Caco-2 (cell line): Measurements from ENCODE around the gene SLC1A2. TPM values are rescaled to one million over a fixed set of nuclear protein-coding genes. Genes with fewer than 3 reads are reported as not detected.

Source experiments
- BruUV-seq: library from RNA; stranded (reverse); fragments of 400-500 nt; replicated peaks from 2 replicates; lab custom pipeline; 2021; lab: Mats Ljungman, UMichigan
- CTCF ChIA-PET: fragments of 300-600 bp; sonication (Branson Sonifier 250); formaldehyde crosslinking; loops from one replicate; lab custom pipeline; 2022; ENCODE audit warnings: antibody characterized with exemption; lab: Charles Lee
- POLR2A ChIA-PET: fragments of 300-600 bp; sonication (Branson Sonifier 250); formaldehyde crosslinking; loops from one replicate; lab custom pipeline; 2022; ENCODE audit warnings: antibody characterized with exemption; lab: Charles Lee
- DNase-seq, 2 experiments: peaks; one replicate each; pipeline versions ENCODE4 v3.0.0 to v3.0.0-alpha.2; 2020 to 2022
- H3K27me3 ChIP-seq: replicated peaks from 2 replicates; pipeline ENCODE4 v1.6.0; 2011; ENCODE audit warnings: low read length; ENCODE audit not compliant: control insufficient read depth, insufficient read depth
- H3K36me3 ChIP-seq: 2 replicates; pipeline ENCODE4 v1.5.1; 2011; ENCODE audit warnings: low read length; ENCODE audit not compliant: control insufficient read depth, insufficient read depth
- H3K4me1 ChIP-seq: fragments of 250-450 bp; sonication (Bioruptor Pico); 2 replicates; pipeline ENCODE4 v1.5.1; 2020; ENCODE audit warnings: mild to moderate bottlenecking
- H3K4me3 ChIP-seq: 2 replicates; pipeline ENCODE4 v1.5.1; 2011; ENCODE audit warnings: low read depth, mild to moderate bottlenecking, control low read depth, low read length
- H3K9me3 ChIP-seq: fragments of 250-450 bp; sonication (Bioruptor Pico); 2 replicates; pipeline ENCODE4 v1.5.1; 2020; ENCODE audit warnings: mild to moderate bottlenecking, moderate library complexity
- H3K27ac Mint-ChIP-seq: one replicate; pipeline ENCODE4 v1.8.0; 2022; ENCODE audit warnings: mixed read lengths; ENCODE audit not compliant: unreplicated experiment
- H3K27me3 Mint-ChIP-seq: one replicate; pipeline ENCODE4 v1.8.0; 2022; ENCODE audit warnings: mixed read lengths; ENCODE audit not compliant: insufficient read depth, unreplicated experiment
- H3K36me3 Mint-ChIP-seq: one replicate; pipeline ENCODE4 v1.8.0; 2022; ENCODE audit warnings: mild to moderate bottlenecking, mixed read lengths; ENCODE audit not compliant: insufficient read depth, unreplicated experiment
- H3K4me1 Mint-ChIP-seq: one replicate; pipeline ENCODE4 v1.8.0; 2022; ENCODE audit warnings: low read depth, mixed read lengths; ENCODE audit not compliant: unreplicated experiment
- H3K4me3 Mint-ChIP-seq: one replicate; pipeline ENCODE4 v1.8.0; 2022; ENCODE audit warnings: mild to moderate bottlenecking, moderate library complexity, mixed read lengths; ENCODE audit not compliant: unreplicated experiment
- H3K9me3 Mint-ChIP-seq: one replicate; pipeline ENCODE4 v1.8.0; 2022; ENCODE audit warnings: mixed read lengths; ENCODE audit not compliant: unreplicated experiment
- CTCF ChIP-seq, 2 experiments: fragments of 200-600 bp in 1 of 2; IDR thresholded peaks; 1 replicate in 1 of 2; 2 replicates in 1 of 2; pipeline versions ENCODE4 v1.5.1 to v1.8.0; 2011 to 2022; ENCODE audit warnings: antibody characterized with exemption in 1 of 2, control low read depth in 1 of 2, inconsistent platforms in 1 of 2, low read depth in 1 of 2, low read length in 1 of 2, mild to moderate bottlenecking in 1 of 2, moderate library complexity in 1 of 2; ENCODE audit not compliant: insufficient read depth in 1 of 2, severe bottlenecking in 1 of 2, unreplicated experiment in 1 of 2
- intact Hi-C: fragments of 100-400 bp; cut with micrococcal nuclease; formaldehyde crosslinking; loops from one replicate; pipeline ENCODE4 v1.10.0; 2022; ENCODE audit not compliant: unreplicated experiment
- total RNA-seq: library from RNA; stranded (reverse); gene quantifications from 2 replicates; pipeline ENCODE4 v1.2.3, GENCODE V29; 2022

The SLC1A2 gene
- total RNA-seq, 1 experiment from 2014 or later, result 2.0 TPM

GRCh38 chr11:35253237-35253636 lies 166.1 kb downstream of the SLC1A2 start:
- TF ChIP-seq CTCF (IDR thresholded peaks at IDR 0.05; ENCODE audit: insufficient read depth in 1 of 2, low read depth in 1 of 2, low read length in 1 of 2, severe bottlenecking in 1 of 2, unreplicated experiment in 1 of 2), result no peak
- Histone ChIP-seq H3K27me3 (no peaks in the 10 kb centered on the region), H3K9me3 (no peaks in the 10 kb centered on the region), H3K36me3 (no peaks in the 10 kb centered on the region), H3K4me1 (no peaks in the 10 kb centered on the region), H3K4me3 (no peak overlapping the region)
- no peak overlapping the region for H3K27ac Mint-ChIP-seq
- H3K36me3 Mint-ChIP-seq, result no peaks in the 10 kb centered on the region
- no peak overlapping the region for H3K4me3 Mint-ChIP-seq
- ChIA-PET POLR2A (no interaction called here), CTCF (no interaction called here)
- H3K9me3 Mint-ChIP-seq, result no peaks in the 10 kb centered on the region
- H3K27me3 Mint-ChIP-seq, result peaks cover 3% of the 10 kb centered on the region
- no peaks in the 10 kb centered on the region for H3K4me1 Mint-ChIP-seq
- BruUV-seq, result no TSS peak
- intact Hi-C loops, result loop anchor here (5.0 kb wide), 1 partner anchor 159 kb away; no protein-coding TSS in a partner anchor
- DNase-seq, result no peak

GRCh38 chr11:35250621-35251020 lies 168.7 kb downstream of the SLC1A2 start:
- no peak for DNase-seq
- Histone ChIP-seq H3K27me3 (no peaks in the 10 kb centered on the region), H3K36me3 (no peaks in the 10 kb centered on the region), H3K4me3 (no peak overlapping the region), H3K9me3 (no peaks in the 10 kb centered on the region), H3K4me1 (no peaks in the 10 kb centered on the region)
- no TSS peak for BruUV-seq
- Mint-ChIP-seq H3K27me3 (peaks cover 3% of the 10 kb centered on the region), H3K27ac (no peak overlapping the region), H3K4me3 (no peak overlapping the region), H3K4me1 (no peaks in the 10 kb centered on the region), H3K36me3 (no peaks in the 10 kb centered on the region), H3K9me3 (no peaks in the 10 kb centered on the region)
- ChIA-PET CTCF (no interaction called here), POLR2A (no interaction called here)
- intact Hi-C loops, result loop anchor here (5.0 kb wide), 1 partner anchor 162 kb away; no protein-coding TSS in a partner anchor
- TF ChIP-seq CTCF (IDR thresholded peaks at IDR 0.05; ENCODE audit: insufficient read depth in 1 of 2, low read depth in 1 of 2, low read length in 1 of 2, severe bottlenecking in 1 of 2, unreplicated experiment in 1 of 2), result no peak

GRCh38 chr11:35250192-35250591 lies 169.2 kb downstream of the SLC1A2 start:
- POLR2A ChIA-PET, result no interaction called here
- Histone ChIP-seq H3K4me3 (no peak overlapping the region), H3K9me3 (no peaks in the 10 kb centered on the region), H3K27me3 (no peaks in the 10 kb centered on the region), H3K4me1 (no peaks in the 10 kb centered on the region), H3K36me3 (no peaks in the 10 kb centered on the region)
- BruUV-seq, result no TSS peak
- Mint-ChIP-seq H3K9me3 (no peaks in the 10 kb centered on the region), H3K4me1 (no peaks in the 10 kb centered on the region), H3K4me3 (no peak overlapping the region), H3K27ac (no peak overlapping the region), H3K36me3 (no peaks in the 10 kb centered on the region), H3K27me3 (peaks cover under 1% of the 10 kb centered on the region)
- intact Hi-C loops, result loop anchor here (5.0 kb wide), 1 partner anchor 162 kb away; no protein-coding TSS in a partner anchor
- CTCF ChIA-PET, result no interaction called here
- DNase-seq, result no peak
- no peak for TF ChIP-seq CTCF (IDR thresholded peaks at IDR 0.05; ENCODE audit: insufficient read depth in 1 of 2, low read depth in 1 of 2, low read length in 1 of 2, severe bottlenecking in 1 of 2, unreplicated experiment in 1 of 2)
